A673 (cell line): Measurements from ENCODE around the gene TRIP4. TPM values are rescaled to one million over a fixed set of nuclear protein-coding genes. Genes with fewer than 3 reads are reported as not detected.

Experiments used
- BruUV-seq: library from RNA; stranded (reverse); fragments of 400-500 nt; replicated peaks from 2 replicates; lab custom pipeline; 2021; lab: Mats Ljungman, UMichigan
- CTCF ChIA-PET: fragments of 300-600 bp; sonication (Branson Sonifier 250); formaldehyde crosslinking; loops from one replicate; lab custom pipeline; 2022; ENCODE audit warnings: antibody characterized with exemption; lab: Charles Lee
- POLR2A ChIA-PET: fragments of 300-600 bp; sonication (Branson Sonifier 250); formaldehyde crosslinking; loops from one replicate; lab custom pipeline; 2022; ENCODE audit warnings: antibody characterized with exemption; ENCODE audit not compliant: low non-redundant PET; lab: Charles Lee
- DNase-seq: peaks from one replicate; pipeline ENCODE4 v3.0.0-alpha.2; 2015; ENCODE audit warnings: low spot score
- H3K27ac ChIP-seq: fragments of 200-600 bp; sonication (generic); 2 replicates; pipeline ENCODE4 v1.5.1; 2016; ENCODE audit warnings: mixed run types, low read depth, mild to moderate bottlenecking, mixed read lengths, antibody characterized with exemption, low read length; ENCODE audit not compliant: poor library complexity, severe bottlenecking
- H3K27me3 ChIP-seq: fragments of 200-600 bp; sonication (generic); replicated peaks from 2 replicates; pipeline ENCODE4 v1.6.1; 2017; ENCODE audit warnings: mixed run types, low read depth, mild to moderate bottlenecking, mixed read lengths, antibody characterized with exemption, low read length; ENCODE audit not compliant: insufficient read depth, poor library complexity
- H3K36me3 ChIP-seq: fragments of 200-600 bp; sonication (generic); 2 replicates; pipeline ENCODE4 v1.6.1; 2016; ENCODE audit warnings: mixed run types, mild to moderate bottlenecking, mixed read lengths, antibody characterized with exemption, low read length; ENCODE audit not compliant: insufficient read depth, poor library complexity, severe bottlenecking
- H3K4me1 ChIP-seq: fragments of 200-600 bp; sonication (generic); 2 replicates; pipeline ENCODE4 v1.6.1; 2017; ENCODE audit warnings: mixed run types, mild to moderate bottlenecking, mixed read lengths, antibody characterized with exemption, low read length; ENCODE audit not compliant: insufficient read depth, poor library complexity, severe bottlenecking
- H3K4me3 ChIP-seq: fragments of 200-600 bp; sonication (generic); 2 replicates; pipeline ENCODE4 v1.5.1; 2016; ENCODE audit warnings: low read depth, mixed run types, mild to moderate bottlenecking, mixed read lengths, low read length; ENCODE audit not compliant: poor library complexity, severe bottlenecking
- H3K9me3 ChIP-seq: fragments of 200-600 bp; sonication (generic); 2 replicates; pipeline ENCODE4 v1.6.1; 2016; ENCODE audit warnings: mixed run types, low read depth, mild to moderate bottlenecking, mixed read lengths, antibody characterized with exemption, low read length; ENCODE audit not compliant: poor library complexity, severe bottlenecking
- CTCF ChIP-seq: fragments of 300-800, 200-600 bp; sonication (generic); conservative IDR thresholded peaks from 2 replicates; pipeline ENCODE4 v1.5.1; 2017; ENCODE audit warnings: low read depth, mild to moderate bottlenecking, antibody characterized with exemption, low read length, moderate library complexity, mixed read lengths
- EZH2 ChIP-seq: fragments of 200-600 bp; sonication (generic); IDR thresholded peaks from 2 replicates; pipeline ENCODE4 v1.6.1; 2017; ENCODE audit warnings: borderline replicate concordance, low read depth, mild to moderate bottlenecking, mixed read lengths, antibody characterized with exemption, low read length; ENCODE audit not compliant: poor library complexity, severe bottlenecking
- intact Hi-C: fragments of 100-400 bp; cut with micrococcal nuclease; formaldehyde crosslinking; loops from one replicate; pipeline ENCODE4 v1.10.0; 2022; ENCODE audit not compliant: unreplicated experiment
- total RNA-seq: library from RNA; stranded (reverse); gene quantifications from 2 replicates; pipeline ENCODE4 v1.2.3, GENCODE V29; 2021

The TRIP4 gene
- total RNA-seq, 1 experiment from 2014 or later = 24.9 TPM

DNA sequence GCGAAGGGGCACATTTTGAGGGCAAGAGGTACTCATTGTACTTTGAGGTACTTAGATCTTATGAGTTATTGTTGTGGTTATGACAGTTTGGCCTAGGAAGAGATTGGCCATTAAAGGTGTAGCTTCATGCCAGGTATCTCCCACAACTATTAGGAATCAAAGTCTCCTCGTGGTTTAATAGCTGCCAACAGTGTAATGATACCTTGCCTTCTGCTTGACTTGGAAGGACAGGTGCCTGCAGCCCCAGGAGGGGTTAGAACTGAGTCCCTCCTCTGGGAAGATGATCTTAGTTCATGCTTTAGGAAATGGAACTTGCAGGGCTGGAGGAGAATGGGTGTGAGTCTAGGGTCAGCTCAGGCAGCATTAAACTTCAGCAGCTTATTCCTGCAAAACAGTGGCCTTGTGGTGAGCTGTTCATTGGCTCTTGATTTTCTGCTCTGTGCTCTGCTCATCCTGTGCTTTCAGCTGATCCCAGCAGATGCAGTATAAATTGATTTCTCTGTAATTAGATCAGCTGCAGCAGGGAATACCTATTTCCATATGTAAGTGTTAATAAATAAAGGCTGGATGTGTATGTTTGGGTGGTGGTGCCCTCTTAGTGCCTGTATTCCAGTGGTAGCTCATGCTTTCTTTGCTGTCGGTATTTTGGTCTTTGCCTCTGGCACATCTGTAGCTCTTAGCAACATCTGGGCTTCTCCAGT lies 113.2 kb downstream of the TRIP4 start:
- BruUV-seq = no TSS peak
- DNase-seq = no peak
- TF ChIP-seq CTCF (no peak), EZH2 (no peak)
- Histone ChIP-seq H3K27ac (no peak overlapping the region), H3K4me3 (no peak overlapping the region), H3K9me3 (no peaks in the 10 kb centered on the region), H3K4me1 (peaks cover 18% of the 10 kb centered on the region), H3K36me3 (peaks cover 13% of the 10 kb centered on the region), H3K27me3 (no peaks in the 10 kb centered on the region)
- POLR2A ChIA-PET = no interaction called here
- CTCF ChIA-PET = no interaction called here
- intact Hi-C loops = no loop called here

DNA sequence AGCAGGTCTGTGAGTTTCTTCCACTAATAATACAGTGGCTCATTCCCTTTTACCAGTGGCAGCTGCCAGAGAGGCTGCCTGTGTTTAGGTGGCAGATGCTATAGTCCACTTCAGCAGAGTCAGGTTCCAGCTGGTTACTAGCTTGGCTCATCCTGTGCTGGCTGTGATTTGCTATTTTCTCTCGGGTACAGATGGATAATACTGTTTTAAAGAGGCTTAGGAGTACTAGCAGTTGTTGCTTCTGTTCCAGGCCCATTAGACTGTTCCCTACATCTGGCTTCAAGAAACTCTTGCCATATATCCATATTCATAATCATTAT lies 113.7 kb downstream of the TRIP4 start:
- H3K4me1 ChIP-seq = peaks cover 18% of the 10 kb centered on the region
- H3K4me3 ChIP-seq = no peak overlapping the region
- BruUV-seq = no TSS peak
- H3K9me3 ChIP-seq = no peaks in the 10 kb centered on the region
- TF ChIP-seq EZH2 (no peak), CTCF (no peak)
- peaks cover 13% of the 10 kb centered on the region for H3K36me3 ChIP-seq
- CTCF ChIA-PET = no interaction called here
- no peak for DNase-seq
- POLR2A ChIA-PET = no interaction called here
- H3K27ac ChIP-seq = no peak overlapping the region
- intact Hi-C loops = no loop called here
- H3K27me3 ChIP-seq = no peaks in the 10 kb centered on the region

DNA sequence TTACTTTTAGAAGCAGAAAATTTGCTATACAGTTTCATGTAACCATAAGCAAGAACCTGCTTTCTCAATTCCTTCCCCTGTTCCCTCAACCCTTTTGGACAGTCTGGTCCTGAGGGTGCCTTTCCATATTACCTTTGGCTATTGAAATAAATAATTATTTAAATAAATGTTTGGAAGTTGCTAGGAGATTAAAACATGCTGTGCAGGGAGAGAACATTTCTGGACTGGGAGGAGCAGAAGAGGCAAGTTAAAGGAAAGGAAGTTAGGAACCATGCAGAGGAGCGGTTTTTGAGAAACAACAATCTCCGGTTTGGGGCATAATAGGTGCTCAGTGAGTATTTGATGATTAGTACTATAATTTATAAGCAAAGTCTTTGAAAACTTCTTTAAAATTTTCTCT lies 114.5 kb downstream of the TRIP4 start:
- ChIA-PET POLR2A (no interaction called here), CTCF (no interaction called here)

More for the DNA sequence above, 114.5 kb downstream of the TRIP4 start:
- no peaks in the 10 kb centered on the region for H3K9me3 ChIP-seq
- intact Hi-C loops = no loop called here
- no peak overlapping the region for H3K27ac ChIP-seq
- no TSS peak for BruUV-seq
- H3K36me3 ChIP-seq = peaks cover 13% of the 10 kb centered on the region
- peaks cover 18% of the 10 kb centered on the region for H3K4me1 ChIP-seq
- H3K4me3 ChIP-seq = no peak overlapping the region
- H3K27me3 ChIP-seq = no peaks in the 10 kb centered on the region
- TF ChIP-seq CTCF (no peak), EZH2 (no peak)
- no peak for DNase-seq
